NCI-H524 treated with DMSO at 0.1 percent for 48 hours (cell line): ENCODE data around the gene NR4A3.
"Not testable (repeated sequence)": the region's sequence is repeated elsewhere in the genome, so short reads cannot be mapped to it uniquely, and the experiment has no call there.

ENCODE experiments used
- DNase-seq: peaks from one replicate; lab custom pipeline; 2025; lab: John Stamatoyannopoulos, UW

NR4A3 gene

GRCh38 chr9:99834474-99834873 lies 12.8 kb downstream of the NR4A3 start:
- no peak for DNase-seq

GRCh38 chr9:99835142-99835541 lies 13.5 kb downstream of the NR4A3 start:
- DNase-seq = no peak

- no peak for DNase-seq
Observed at GRCh38 chr9:99835581-99835980, 13.9 kb downstream of the NR4A3 start.

- DNase-seq = no peak
Observed at GRCh38 chr9:99840072-99840471, 18.4 kb downstream of the NR4A3 start.

- no peak for DNase-seq
Observed at GRCh38 chr9:99845063-99845462, 23.4 kb downstream of the NR4A3 start.

- no peak for DNase-seq
Observed at GRCh38 chr9:99848447-99848846, 26.8 kb downstream of the NR4A3 start.

- DNase-seq = peak; percentile 96
Observed at GRCh38 chr9:99850736-99851499, 29.2 kb downstream of the NR4A3 start.

- DNase-seq = no peak
Observed at GRCh38 chr9:99851500-99851822, 29.8 kb downstream of the NR4A3 start.

GRCh38 chr9:99852617-99853016 lies 30.9 kb downstream of the NR4A3 start:
- DNase-seq = peak; percentile 84

- no peak for DNase-seq
Observed at GRCh38 chr9:99855467-99856176, 33.9 kb downstream of the NR4A3 start.

GRCh38 chr9:99857576-99857975 lies 35.9 kb downstream of the NR4A3 start:
- DNase-seq = not testable (repeated sequence)

- no peak for DNase-seq
Observed at GRCh38 chr9:99858087-99858486, 36.4 kb downstream of the NR4A3 start.

GRCh38 chr9:99859243-99859980 lies 37.7 kb downstream of the NR4A3 start:
- DNase-seq = no peak

GRCh38 chr9:99860266-99860665 lies 38.6 kb downstream of the NR4A3 start:
- DNase-seq = no peak

- DNase-seq = no peak
Observed at GRCh38 chr9:99863955-99864354, 42.3 kb downstream of the NR4A3 start.

- no peak for DNase-seq
Observed at GRCh38 chr9:99866398-99866797, 44.7 kb downstream of the NR4A3 start.

GRCh38 chr9:99867536-99867935 lies 45.9 kb downstream of the NR4A3 start:
- DNase-seq = no peak

GRCh38 chr9:99867968-99868367 lies 46.3 kb downstream of the NR4A3 start:
- no peak for DNase-seq

GRCh38 chr9:99868845-99869244 lies 47.2 kb downstream of the NR4A3 start:
- no peak for DNase-seq

GRCh38 chr9:99870126-99870525 lies 48.4 kb downstream of the NR4A3 start:
- no peak for DNase-seq

GRCh38 chr9:99873531-99873930 lies 51.8 kb downstream of the NR4A3 start:
- DNase-seq = no peak

GRCh38 chr9:99873943-99874584 lies 52.4 kb downstream of the NR4A3 start:
- DNase-seq = no peak

- no peak for DNase-seq
Observed at GRCh38 chr9:99876190-99876589, 54.5 kb downstream of the NR4A3 start.
